ENCODE results near the gene INSM1.

Gene INSM1

DNA sequence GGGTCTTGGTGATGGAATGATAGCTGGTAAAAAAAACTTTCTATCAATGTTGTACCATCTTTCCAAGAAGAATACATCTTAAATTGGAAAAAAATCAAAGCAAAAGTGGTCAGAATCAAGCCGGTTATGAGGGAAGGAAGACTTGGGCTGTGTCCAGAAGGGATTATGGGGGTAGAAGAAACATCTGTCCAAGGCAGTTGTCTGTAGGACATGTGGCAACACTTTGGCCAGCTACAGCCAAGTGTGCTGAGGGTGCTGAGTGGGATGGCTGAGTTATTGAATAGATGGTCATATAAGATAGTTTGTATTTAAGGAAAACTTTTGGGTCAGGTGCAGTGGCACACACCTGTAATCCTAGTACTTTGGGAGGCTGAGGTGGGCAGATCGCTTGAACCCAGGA is 38.4 kb downstream of the INSM1 start:
- H3K27ac ChIP-seq, result no peak overlapping the region
- TF ChIP-seq, protein P1, sequence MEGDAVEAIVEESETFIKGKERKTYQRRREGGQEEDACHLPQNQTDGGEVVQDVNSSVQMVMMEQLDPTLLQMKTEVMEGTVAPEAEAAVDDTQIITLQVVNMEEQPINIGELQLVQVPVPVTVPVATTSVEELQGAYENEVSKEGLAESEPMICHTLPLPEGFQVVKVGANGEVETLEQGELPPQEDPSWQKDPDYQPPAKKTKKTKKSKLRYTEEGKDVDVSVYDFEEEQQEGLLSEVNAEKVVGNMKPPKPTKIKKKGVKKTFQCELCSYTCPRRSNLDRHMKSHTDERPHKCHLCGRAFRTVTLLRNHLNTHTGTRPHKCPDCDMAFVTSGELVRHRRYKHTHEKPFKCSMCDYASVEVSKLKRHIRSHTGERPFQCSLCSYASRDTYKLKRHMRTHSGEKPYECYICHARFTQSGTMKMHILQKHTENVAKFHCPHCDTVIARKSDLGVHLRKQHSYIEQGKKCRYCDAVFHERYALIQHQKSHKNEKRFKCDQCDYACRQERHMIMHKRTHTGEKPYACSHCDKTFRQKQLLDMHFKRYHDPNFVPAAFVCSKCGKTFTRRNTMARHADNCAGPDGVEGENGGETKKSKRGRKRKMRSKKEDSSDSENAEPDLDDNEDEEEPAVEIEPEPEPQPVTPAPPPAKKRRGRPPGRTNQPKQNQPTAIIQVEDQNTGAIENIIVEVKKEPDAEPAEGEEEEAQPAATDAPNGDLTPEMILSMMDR (conservative IDR thresholded peaks at IDR 0.05), result no peak
- TF ChIP-seq ZFX (IDR thresholded peaks at IDR 0.05), result no peak

DNA sequence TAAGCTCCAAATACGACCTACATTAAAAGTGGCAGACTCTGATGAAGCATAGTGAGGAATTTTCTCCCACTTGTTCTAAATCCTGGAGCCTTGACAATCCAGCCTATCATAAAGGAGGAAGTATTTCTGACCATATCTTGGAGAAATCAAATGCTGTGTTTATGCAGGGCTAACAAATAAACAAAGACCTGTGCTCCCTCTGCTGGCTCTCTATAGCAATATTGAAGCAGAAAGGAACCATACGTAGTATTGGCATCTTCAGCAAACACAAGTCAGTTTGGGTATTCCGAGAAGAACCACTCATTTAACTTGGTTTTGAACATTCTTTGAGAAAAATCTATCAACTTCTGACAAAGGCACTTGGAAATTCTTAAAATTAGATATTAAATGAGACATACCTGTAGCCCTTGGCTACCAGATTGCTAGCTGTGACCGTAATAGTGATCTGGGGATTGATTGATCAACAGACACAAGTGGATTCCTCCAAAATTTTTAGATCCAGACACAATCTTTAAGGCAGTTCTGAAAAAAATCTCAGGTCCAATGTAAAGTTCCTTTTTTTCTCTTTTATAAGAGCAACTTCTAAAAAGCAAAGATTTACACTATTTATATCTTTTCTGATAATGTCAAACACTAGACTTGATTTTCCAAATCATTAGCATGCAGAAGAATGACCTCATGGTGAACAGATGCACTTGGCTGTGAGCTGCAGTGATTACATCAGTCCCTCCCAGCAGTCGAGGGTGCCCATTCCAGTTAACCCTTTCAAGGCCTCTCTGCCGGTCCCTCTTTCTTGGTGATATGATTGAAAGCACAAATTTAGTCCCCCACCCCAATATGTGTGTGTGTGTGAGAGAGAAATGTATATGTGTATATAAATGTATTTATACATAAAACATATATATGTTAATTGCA is 40.2 kb downstream of the INSM1 start:
- TF ChIP-seq, protein P1 (conservative IDR thresholded peaks at IDR 0.05), result peak; percentile 78
- TF ChIP-seq ZFX (IDR thresholded peaks at IDR 0.05), result no peak
- H3K27ac ChIP-seq, result no peak overlapping the region

DNA sequence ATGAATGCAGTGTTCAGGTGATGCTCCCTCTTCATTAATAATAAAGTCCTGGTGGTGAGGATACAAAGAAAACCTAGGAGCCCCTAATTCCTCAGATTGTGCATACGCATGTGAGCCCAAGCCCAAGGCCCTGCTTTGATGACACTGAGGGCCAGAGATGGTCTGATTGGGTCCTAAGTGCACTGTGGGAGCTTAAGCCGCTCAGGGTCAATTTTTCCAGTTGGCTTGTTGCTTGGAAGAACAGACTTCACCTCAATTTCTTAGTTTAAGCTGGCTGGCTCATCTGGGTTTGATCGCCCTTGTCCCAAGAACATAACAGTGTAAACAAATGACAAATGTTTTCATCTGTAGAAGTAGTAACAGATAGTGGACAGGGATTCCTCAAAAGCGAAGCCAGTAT is 41.4 kb downstream of the INSM1 start:
- TF ChIP-seq, protein P1 (conservative IDR thresholded peaks at IDR 0.05), result no peak
- no peak for TF ChIP-seq ZFX (IDR thresholded peaks at IDR 0.05)
- H3K27ac ChIP-seq, result no peak overlapping the region

DNA sequence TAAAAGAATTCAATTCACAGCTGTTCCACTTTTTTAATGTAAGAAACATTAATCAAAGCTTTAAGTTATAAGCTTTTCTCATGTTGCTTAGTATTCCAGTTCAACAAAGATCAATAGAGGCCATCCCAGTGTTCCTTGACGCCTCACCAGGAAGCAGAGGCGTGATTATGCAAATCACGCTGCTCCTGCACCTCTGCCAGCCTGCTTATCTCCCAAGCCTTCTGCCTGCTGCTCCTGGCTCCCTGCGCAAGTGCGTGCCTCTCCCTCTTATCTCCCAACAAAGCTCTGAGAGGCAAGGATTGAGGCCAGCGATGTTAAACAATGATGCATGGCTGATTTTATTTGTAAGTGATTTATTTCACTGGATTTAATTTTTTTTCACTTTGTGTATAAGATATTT is 42.8 kb downstream of the INSM1 start:
- no peak overlapping the region for H3K27ac ChIP-seq
- TF ChIP-seq, protein P1 (conservative IDR thresholded peaks at IDR 0.05), result no peak
- no peak for TF ChIP-seq ZFX (IDR thresholded peaks at IDR 0.05)

DNA sequence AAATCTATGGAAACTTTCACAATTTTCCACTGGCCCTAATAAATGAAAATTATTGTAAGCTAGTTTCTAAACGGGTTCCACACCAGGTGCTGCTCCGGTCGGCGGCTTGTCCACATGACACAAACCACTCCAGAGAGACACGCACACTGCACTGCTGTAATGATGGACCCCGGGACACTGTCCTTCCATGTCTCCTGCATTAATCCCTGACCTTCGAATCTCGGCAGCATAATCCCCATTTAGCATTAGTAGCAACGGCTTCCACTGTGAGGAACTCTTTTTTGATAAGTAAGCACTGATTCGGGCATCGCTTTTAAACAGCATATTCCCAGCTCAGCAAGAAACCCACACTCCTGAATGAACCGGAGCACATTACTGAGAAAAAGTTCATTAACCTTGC is 43.5 kb downstream of the INSM1 start:
- no peak for TF ChIP-seq ZFX (IDR thresholded peaks at IDR 0.05)
- TF ChIP-seq, protein P1 (conservative IDR thresholded peaks at IDR 0.05), result no peak
- no peak overlapping the region for H3K27ac ChIP-seq

DNA sequence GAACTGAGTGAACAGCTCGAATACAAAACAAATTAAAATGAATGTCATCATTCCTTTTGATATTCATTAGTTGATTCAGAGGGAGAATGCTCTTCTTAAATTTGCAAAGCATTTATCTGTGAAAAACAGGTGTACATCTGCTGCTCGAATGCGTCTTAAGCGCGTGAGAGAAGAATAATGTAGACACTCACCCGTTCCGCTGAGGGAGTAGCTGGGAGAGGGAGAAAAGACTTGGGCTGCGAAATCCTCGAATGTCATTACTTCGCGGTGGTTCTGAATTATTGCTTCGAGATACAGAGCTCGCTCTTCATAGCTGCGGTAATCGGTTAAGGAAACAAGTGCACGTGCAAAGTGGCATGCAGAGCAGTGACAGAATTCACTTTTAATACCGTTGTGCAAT is 43.9 kb downstream of the INSM1 start:
- no peak for TF ChIP-seq ZFX (IDR thresholded peaks at IDR 0.05)
- TF ChIP-seq, protein P1 (conservative IDR thresholded peaks at IDR 0.05), result no peak
- H3K27ac ChIP-seq, result no peak overlapping the region

DNA sequence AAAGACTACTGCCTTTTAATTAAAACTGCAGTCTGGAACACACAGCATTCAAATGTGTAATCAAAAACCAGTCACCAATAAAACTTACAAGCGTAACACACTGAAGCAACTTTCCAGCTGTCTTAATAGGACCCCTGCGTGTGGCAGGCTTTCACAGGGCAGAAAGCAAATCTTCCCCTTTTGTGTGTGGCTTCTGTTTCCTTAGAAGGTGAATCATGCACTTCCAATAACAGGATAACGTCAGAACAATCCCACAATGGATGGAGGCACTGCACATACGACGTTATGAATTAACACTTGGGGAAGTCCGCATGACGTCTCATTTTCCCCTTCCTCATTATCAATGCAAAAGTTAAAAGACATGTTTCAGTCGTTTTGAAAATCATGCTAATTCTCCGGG is 44.8 kb downstream of the INSM1 start:
- no peak overlapping the region for H3K27ac ChIP-seq
- TF ChIP-seq ZFX (IDR thresholded peaks at IDR 0.05), result no peak
- TF ChIP-seq, protein P1 (conservative IDR thresholded peaks at IDR 0.05), result no peak
